Epidermal melanocyte (primary cell): ENCODE data around the gene CCDC88C.
"Not testable (repeated sequence)": the region's sequence is repeated elsewhere in the genome, so short reads cannot be mapped to it uniquely, and the experiment has no call there.

Experiments used
- DNase-seq: peaks from one replicate; pipeline ENCODE4 v3.0.0; 2011; ENCODE audit warnings: low spot score; ENCODE audit not compliant: insufficient read length

CCDC88C gene

DNA sequence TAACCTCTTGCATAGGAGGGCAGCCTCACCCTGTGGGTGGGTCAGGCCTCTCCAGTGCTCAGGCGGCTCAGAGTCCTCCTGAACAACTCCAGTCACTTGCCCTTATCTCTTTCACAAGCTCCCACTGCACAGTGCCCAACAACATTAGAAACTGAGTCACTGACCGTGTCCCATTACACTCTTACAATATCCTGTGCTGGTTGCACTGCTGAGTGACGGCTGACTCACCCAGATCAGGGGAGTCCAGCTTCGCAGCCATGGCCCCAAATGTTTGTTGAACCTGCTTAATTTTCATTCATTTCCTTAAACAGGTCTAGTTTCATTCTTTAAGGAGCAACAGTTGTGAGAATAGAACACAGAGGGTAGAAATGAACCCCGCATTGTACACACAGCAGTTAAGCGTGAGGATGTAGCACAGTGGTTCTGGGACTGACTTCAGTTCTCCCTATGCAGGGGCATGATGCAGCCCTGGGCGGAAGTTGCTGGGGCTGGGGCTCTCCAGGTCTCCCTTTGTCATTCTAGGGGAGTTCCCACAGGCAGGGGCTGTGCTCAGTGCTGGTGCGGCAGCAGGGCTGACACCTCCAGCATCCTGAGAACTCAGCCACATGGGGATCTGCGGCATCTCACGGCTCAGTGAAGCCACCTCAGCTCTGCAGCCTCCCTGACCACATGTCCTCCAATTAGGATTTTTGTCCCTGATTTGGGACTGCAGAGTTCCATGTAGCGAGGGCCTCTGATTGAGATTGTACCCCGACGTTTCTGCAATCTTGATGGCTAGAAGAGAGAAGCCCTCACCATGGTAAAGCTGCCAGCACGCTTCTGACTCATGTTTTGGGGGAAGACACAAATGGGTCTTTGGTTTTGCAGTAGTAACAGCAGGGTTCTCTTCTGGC is 189.3 kb downstream of the CCDC88C start:
- no peak for DNase-seq

GRCh38 chr14:91227183-91227628 is 190.4 kb downstream of the CCDC88C start:
- DNase-seq, result no peak

DNA sequence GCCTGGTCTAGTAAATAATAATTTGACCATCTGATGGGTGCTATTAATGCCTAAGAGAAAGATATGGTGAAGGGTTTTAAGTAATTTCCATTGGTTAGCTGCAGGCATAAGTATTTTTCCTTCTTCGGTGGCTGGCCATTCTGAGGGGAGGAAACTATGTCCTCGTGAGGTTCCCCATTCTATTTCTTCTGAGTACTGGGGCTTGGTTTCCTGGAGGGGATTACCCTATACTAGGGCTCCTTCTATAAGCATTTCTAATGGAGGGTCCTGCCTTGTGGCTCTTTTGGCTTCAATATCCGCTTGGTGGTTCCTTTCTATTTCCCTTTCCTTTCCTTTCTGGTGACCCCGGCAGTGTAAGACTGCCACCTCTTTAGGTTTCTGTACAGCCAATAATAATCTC is 191.3 kb downstream of the CCDC88C start:
- not testable (repeated sequence) for DNase-seq

GRCh38 chr14:91225025-91225424 is 192.6 kb downstream of the CCDC88C start:
- no peak for DNase-seq

GRCh38 chr14:91223028-91223783 is 194.4 kb downstream of the CCDC88C start:
- DNase-seq, result no peak
